Neuronal stem cell (in vitro differentiated cells): ENCODE data around the gene BMPER.

Source experiments
- DNase-seq: peaks from one replicate; pipeline ENCODE4 v3.0.0-alpha.2; 2013; ENCODE audit warnings: low spot score
- H2AFZ ChIP-seq: one replicate; pipeline ENCODE4 v1.6.1; 2013; ENCODE audit warnings: mild to moderate bottlenecking, low read length, inconsistent platforms
- H2AK5ac ChIP-seq: 2 replicates; pipeline ENCODE4 v1.6.1; 2013; ENCODE audit warnings: low read depth, mild to moderate bottlenecking, inconsistent platforms, low read length, moderate library complexity, mixed read lengths
- H2BK120ac ChIP-seq: 2 replicates; pipeline ENCODE4 v1.6.1; 2013; ENCODE audit warnings: low read depth, mild to moderate bottlenecking, inconsistent platforms, low read length, moderate library complexity, mixed read lengths
- H2BK12ac ChIP-seq: one replicate; pipeline ENCODE4 v1.6.1; 2013; ENCODE audit warnings: low read length, inconsistent platforms
- H2BK15ac ChIP-seq: 2 replicates; pipeline ENCODE4 v1.6.1; 2013; ENCODE audit warnings: mild to moderate bottlenecking, low read length, inconsistent platforms, mixed read lengths
- H2BK5ac ChIP-seq: one replicate; pipeline ENCODE4 v1.6.1; 2013; ENCODE audit warnings: inconsistent platforms, mild to moderate bottlenecking, low read length, moderate library complexity
- H3K14ac ChIP-seq: one replicate; pipeline ENCODE4 v1.6.1; 2013; ENCODE audit warnings: low read length, inconsistent platforms
- H3K18ac ChIP-seq: 2 replicates; pipeline ENCODE4 v1.6.1; 2013; ENCODE audit warnings: low read length, inconsistent platforms
- H3K23ac ChIP-seq: 2 replicates; pipeline ENCODE4 v1.6.1; 2013; ENCODE audit warnings: low read depth, mild to moderate bottlenecking, mixed read lengths, low read length, inconsistent platforms; ENCODE audit not compliant: poor library complexity
- H3K27ac ChIP-seq: replicated peaks from 3 replicates; pipeline ENCODE4 v1.5.1; 2013; ENCODE audit warnings: low read length, inconsistent platforms
- H3K27me3 ChIP-seq, 3 experiments: 2 replicates each; pipeline ENCODE4 v1.6.1; 2013; ENCODE audit warnings: low read length in 3 of 3, mild to moderate bottlenecking in 2 of 3, inconsistent platforms in 1 of 3, low read depth in 1 of 3, mixed read lengths in 1 of 3, moderate library complexity in 1 of 3; ENCODE audit not compliant: control insufficient read depth in 3 of 3, insufficient read depth in 3 of 3
- H3K36me3 ChIP-seq, 2 donors: replicated peaks in 1 of 2; 2 replicates each; pipeline ENCODE4 v1.6.1; 2013; ENCODE audit warnings: low read length in 2 of 2; ENCODE audit not compliant: control insufficient read depth in 2 of 2, insufficient read depth in 2 of 2
- H3K4ac ChIP-seq: 2 replicates; pipeline ENCODE4 v1.6.1; 2013; ENCODE audit warnings: inconsistent platforms, mild to moderate bottlenecking, low read length, moderate library complexity
- H3K4me1 ChIP-seq, 2 donors: 1 replicate in 1 of 2; 2 replicates in 1 of 2; pipeline ENCODE4 v1.6.1; 2013; ENCODE audit warnings: low read length in 2 of 2, low read depth in 1 of 2; ENCODE audit not compliant: control insufficient read depth in 2 of 2, insufficient read depth in 1 of 2
- H3K4me2 ChIP-seq: one replicate; pipeline ENCODE4 v1.6.1; 2013; ENCODE audit warnings: mild to moderate bottlenecking, low read length, inconsistent platforms; ENCODE audit not compliant: insufficient read depth, poor library complexity, severe bottlenecking
- H3K4me3 ChIP-seq, 2 donors: 2 replicates each; pipeline ENCODE4 v1.5.1; 2013; ENCODE audit warnings: low read length in 2 of 2, mild to moderate bottlenecking in 2 of 2, inconsistent platforms in 1 of 2, moderate library complexity in 1 of 2
- H3K79me1 ChIP-seq: one replicate; pipeline ENCODE4 v1.6.1; 2013; ENCODE audit warnings: low read depth, mild to moderate bottlenecking, inconsistent platforms, low read length, moderate library complexity
- H3K9ac ChIP-seq: one replicate; pipeline ENCODE4 v1.6.1; 2013; ENCODE audit warnings: mild to moderate bottlenecking, low read depth, low read length, inconsistent platforms; ENCODE audit not compliant: poor library complexity
- H3K9me3 ChIP-seq, 2 donors: replicated peaks in 1 of 2; 2 replicates each; pipeline versions ENCODE3 to v1.6.1; 2013; ENCODE audit warnings: low read length in 2 of 2, mild to moderate bottlenecking in 2 of 2, inconsistent platforms in 1 of 2, low read depth in 1 of 2, mixed read lengths in 1 of 2, moderate library complexity in 1 of 2; ENCODE audit not compliant: control insufficient read depth in 2 of 2, insufficient read depth in 1 of 2
- H4K8ac ChIP-seq: one replicate; pipeline ENCODE4 v1.6.1; 2013; ENCODE audit warnings: low read depth, mild to moderate bottlenecking, inconsistent platforms, low read length, moderate library complexity
- H4K91ac ChIP-seq: one replicate; pipeline ENCODE4 v1.6.1; 2013; ENCODE audit warnings: low read length, low read depth, mild to moderate bottlenecking, inconsistent platforms; ENCODE audit not compliant: poor library complexity
- WGBS, 2 donors: extraction: QIAGEN DNeasy Blood & Tissue Kit; methylation state at CpG; one replicate each; pipeline ENCODE4 v1.1.7; 2013; ENCODE audit warnings: missing lambda C conversion rate in 2 of 2, mixed read lengths in 1 of 2; ENCODE audit not compliant: insufficient read length in 2 of 2, insufficient replicate concordance in 1 of 2; ENCODE audit errors: extremely low coverage in 2 of 2; 5-methylcytosine and 5-hydroxymethylcytosine counted together

The BMPER gene

GRCh38 chr7:34100661-34101060 is 195.3 kb downstream of the BMPER start:
- Histone ChIP-seq H3K79me1 (no peaks in the 10 kb centered on the region), H4K8ac (no peak overlapping the region), H2AK5ac (no peak overlapping the region), H3K4ac (no peak overlapping the region), H3K18ac (no peak overlapping the region), H2BK15ac (no peak overlapping the region), H2BK12ac (no peak overlapping the region), H3K27me3 (no peaks in the 10 kb centered on the region), H4K91ac (no peak overlapping the region), H3K4me2 (no peak overlapping the region), H2AFZ (no peak overlapping the region), H3K4me1 (no peaks in the 10 kb centered on the region), H3K4me3 (no peak overlapping the region), H3K14ac (no peak overlapping the region), H3K36me3 (no peaks in the 10 kb centered on the region), H2BK5ac (no peak overlapping the region), H3K9me3 (no peaks in the 10 kb centered on the region), H3K23ac (no peak overlapping the region), H3K27ac (no peak overlapping the region), H2BK120ac (no peak overlapping the region), H3K9ac (no peak overlapping the region)
- WGBS, 2 donors, result no CpG with 5 or more reads among the region's 4 CpGs
- DNase-seq, result no peak

- H3K79me1 ChIP-seq, result no peaks in the 10 kb centered on the region
- H2AFZ ChIP-seq, result no peak overlapping the region
- no peak overlapping the region for H3K18ac ChIP-seq
- no peak overlapping the region for H3K4ac ChIP-seq
- no peaks in the 10 kb centered on the region for H3K27me3 ChIP-seq
- H2BK15ac ChIP-seq, result no peak overlapping the region
- no peak for DNase-seq
- no peaks in the 10 kb centered on the region for H3K4me1 ChIP-seq
- H3K9me3 ChIP-seq, result no peaks in the 10 kb centered on the region
- H2BK12ac ChIP-seq, result no peak overlapping the region
- H4K91ac ChIP-seq, result no peak overlapping the region
- no peak overlapping the region for H3K23ac ChIP-seq
- H2BK120ac ChIP-seq, result no peak overlapping the region
- no peak overlapping the region for H3K4me3 ChIP-seq
- H4K8ac ChIP-seq, result no peak overlapping the region
- H3K14ac ChIP-seq, result no peak overlapping the region
- no peak overlapping the region for H2BK5ac ChIP-seq
- H3K4me2 ChIP-seq, result no peak overlapping the region
- H2AK5ac ChIP-seq, result no peak overlapping the region
- no peak overlapping the region for H3K27ac ChIP-seq
- no peak overlapping the region for H3K9ac ChIP-seq
- H3K36me3 ChIP-seq, result no peaks in the 10 kb centered on the region
- no CpG with 5 or more reads among the region's 6 CpGs for WGBS, 2 donors
These were observed 198.8 kb downstream of the BMPER start for GRCh38 chr7:34104115-34104514.

GRCh38 chr7:34104992-34105391 is 199.7 kb downstream of the BMPER start:
- Histone ChIP-seq H3K4ac (no peak overlapping the region), H2BK15ac (no peak overlapping the region), H3K27me3 (no peaks in the 10 kb centered on the region), H2BK120ac (no peak overlapping the region), H3K4me3 (no peak overlapping the region), H3K9ac (no peak overlapping the region), H2BK5ac (no peak overlapping the region), H4K91ac (no peak overlapping the region), H2AFZ (no peak overlapping the region), H3K27ac (no peak overlapping the region), H3K79me1 (no peaks in the 10 kb centered on the region), H2BK12ac (no peak overlapping the region), H3K9me3 (no peaks in the 10 kb centered on the region), H3K4me1 (no peaks in the 10 kb centered on the region), H3K36me3 (no peaks in the 10 kb centered on the region), H2AK5ac (no peak overlapping the region), H4K8ac (no peak overlapping the region), H3K18ac (no peak overlapping the region), H3K23ac (no peak overlapping the region), H3K4me2 (no peak overlapping the region), H3K14ac (no peak overlapping the region)
- no peak for DNase-seq
- no CpG with 5 or more reads among the region's 1 CpG for WGBS, 2 donors

GRCh38 chr7:34107276-34107675 is 201.9 kb downstream of the BMPER start:
- Histone ChIP-seq H3K4ac (no peak overlapping the region), H3K23ac (no peak overlapping the region), H3K79me1 (no peaks in the 10 kb centered on the region), H2BK12ac (no peak overlapping the region), H3K36me3 (no peaks in the 10 kb centered on the region), H3K27me3 (no peaks in the 10 kb centered on the region), H3K4me2 (no peak overlapping the region), H3K27ac (no peak overlapping the region), H3K9ac (no peak overlapping the region), H3K9me3 (no peaks in the 10 kb centered on the region), H3K14ac (no peak overlapping the region), H2AFZ (no peak overlapping the region), H4K8ac (no peak overlapping the region), H2BK120ac (no peak overlapping the region), H2AK5ac (no peak overlapping the region), H2BK5ac (no peak overlapping the region), H2BK15ac (no peak overlapping the region), H3K4me1 (no peaks in the 10 kb centered on the region), H4K91ac (no peak overlapping the region), H3K4me3 (no peak overlapping the region), H3K18ac (no peak overlapping the region)
- no CpG with 5 or more reads among the region's 5 CpGs for WGBS, 2 donors
- DNase-seq, result no peak
